Testis (tissue), 2 donors: Measurements from ENCODE around the gene NFE2L2.

ENCODE experiments used
- POLR2A ChIP-seq: fragments of 450-650 bp; IDR thresholded peaks from one replicate; pipeline ENCODE4 v1.6.1; 2017; ENCODE audit warnings: antibody characterized with exemption, mild to moderate bottlenecking, moderate library complexity
- TF ChIP-seq, protein P1 (sequence below), 3 experiments: fragments of 450-650 bp in 2 of 3; fragments of 200-600 bp in 1 of 3; sonication (generic) in 1 of 3; IDR thresholded peaks; one replicate each; pipeline ENCODE4 v1.5.1; 2016 to 2019; ENCODE audit warnings: antibody characterized with exemption in 3 of 3, mild to moderate bottlenecking in 2 of 3, moderate library complexity in 1 of 3

DNA sequence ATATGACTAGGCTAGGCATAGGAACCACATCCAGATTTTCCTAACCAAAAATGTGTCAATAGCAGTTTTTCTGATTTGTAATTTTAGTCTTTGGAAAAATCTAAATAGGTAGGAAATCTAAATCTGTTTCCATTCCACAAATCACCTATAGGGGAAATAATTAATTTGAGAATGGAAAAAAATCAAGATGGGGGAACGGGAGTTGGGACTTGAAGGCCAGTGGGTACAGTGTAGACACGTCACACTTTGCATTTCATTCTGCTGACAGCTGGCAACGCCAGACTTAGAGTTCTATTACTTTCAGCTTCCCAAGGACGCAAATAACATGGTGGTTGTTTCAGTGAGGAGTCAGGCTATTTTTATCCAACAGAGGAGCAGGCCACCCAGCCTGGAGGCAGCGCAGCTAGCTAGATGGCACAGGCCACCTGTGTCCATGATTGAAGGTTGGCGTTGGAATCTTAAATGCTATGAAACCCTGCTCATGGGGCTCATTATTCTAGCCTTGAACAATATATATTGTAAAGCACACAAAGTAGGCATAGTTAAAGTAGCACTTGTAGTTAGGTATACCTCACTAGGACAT, 28.6 kb downstream of the NFE2L2 start:
- TF ChIP-seq, protein P1, sequence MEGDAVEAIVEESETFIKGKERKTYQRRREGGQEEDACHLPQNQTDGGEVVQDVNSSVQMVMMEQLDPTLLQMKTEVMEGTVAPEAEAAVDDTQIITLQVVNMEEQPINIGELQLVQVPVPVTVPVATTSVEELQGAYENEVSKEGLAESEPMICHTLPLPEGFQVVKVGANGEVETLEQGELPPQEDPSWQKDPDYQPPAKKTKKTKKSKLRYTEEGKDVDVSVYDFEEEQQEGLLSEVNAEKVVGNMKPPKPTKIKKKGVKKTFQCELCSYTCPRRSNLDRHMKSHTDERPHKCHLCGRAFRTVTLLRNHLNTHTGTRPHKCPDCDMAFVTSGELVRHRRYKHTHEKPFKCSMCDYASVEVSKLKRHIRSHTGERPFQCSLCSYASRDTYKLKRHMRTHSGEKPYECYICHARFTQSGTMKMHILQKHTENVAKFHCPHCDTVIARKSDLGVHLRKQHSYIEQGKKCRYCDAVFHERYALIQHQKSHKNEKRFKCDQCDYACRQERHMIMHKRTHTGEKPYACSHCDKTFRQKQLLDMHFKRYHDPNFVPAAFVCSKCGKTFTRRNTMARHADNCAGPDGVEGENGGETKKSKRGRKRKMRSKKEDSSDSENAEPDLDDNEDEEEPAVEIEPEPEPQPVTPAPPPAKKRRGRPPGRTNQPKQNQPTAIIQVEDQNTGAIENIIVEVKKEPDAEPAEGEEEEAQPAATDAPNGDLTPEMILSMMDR (IDR thresholded peaks at IDR 0.05), result peak in 2 of 3 experiments; percentile 11 to 23
- no peak for TF ChIP-seq POLR2A
